NCI-H1930 (cell line): ENCODE measurements around the gene EPHA6.
"Not testable (repeated sequence)": the region's sequence is repeated elsewhere in the genome, so short reads cannot be mapped to it uniquely, and the experiment has no call there.

Experiments used
- DNase-seq, 2 experiments: peaks; one replicate each; lab custom pipeline; 2025; lab: John Stamatoyannopoulos, UW

Gene EPHA6

GRCh38 chr3:97025612-97026011 is 211.2 kb downstream of the EPHA6 start:
- DNase-seq, result not testable (repeated sequence)

DNA sequence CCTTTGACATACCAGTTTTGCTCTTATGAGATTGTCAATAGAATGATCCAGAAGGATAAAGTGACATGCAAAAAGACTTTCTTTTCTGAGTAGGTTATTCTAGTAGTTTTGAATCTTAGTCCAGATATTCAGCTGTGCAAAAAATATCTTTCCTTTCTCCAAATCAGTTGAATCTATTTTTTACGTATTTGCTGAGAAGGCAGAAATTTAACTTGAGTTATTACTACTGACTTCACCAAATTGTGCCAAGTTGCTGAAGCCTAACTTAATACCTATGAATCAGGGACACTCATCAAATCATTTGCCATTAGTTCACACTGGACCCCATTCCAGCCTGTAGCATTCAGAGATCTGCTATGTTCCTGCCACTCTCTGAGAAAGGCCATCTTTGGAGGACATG is 215.6 kb downstream of the EPHA6 start:
- DNase-seq, result no peak

GRCh38 chr3:97037294-97037943 is 223.0 kb downstream of the EPHA6 start:
- DNase-seq, result no peak

DNA sequence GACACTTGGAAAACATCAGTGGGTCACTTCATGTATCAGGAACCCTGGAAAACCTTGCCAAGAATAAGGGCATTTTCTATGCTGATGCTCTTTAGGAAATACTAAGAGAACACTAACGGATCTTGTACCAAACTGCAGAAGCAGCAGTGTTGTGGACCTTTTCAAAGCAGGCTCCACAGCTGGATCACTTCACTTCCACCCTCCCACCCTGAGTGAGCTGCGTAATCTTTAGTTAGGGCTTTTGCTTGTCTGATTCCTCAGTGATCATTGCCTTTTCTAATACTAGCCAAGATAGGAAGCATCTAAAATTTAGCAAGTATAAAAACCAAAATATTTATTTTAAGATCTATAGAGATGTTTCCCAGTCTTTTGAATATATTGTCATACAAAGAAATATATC is 229.0 kb downstream of the EPHA6 start:
- no peak for DNase-seq

DNA sequence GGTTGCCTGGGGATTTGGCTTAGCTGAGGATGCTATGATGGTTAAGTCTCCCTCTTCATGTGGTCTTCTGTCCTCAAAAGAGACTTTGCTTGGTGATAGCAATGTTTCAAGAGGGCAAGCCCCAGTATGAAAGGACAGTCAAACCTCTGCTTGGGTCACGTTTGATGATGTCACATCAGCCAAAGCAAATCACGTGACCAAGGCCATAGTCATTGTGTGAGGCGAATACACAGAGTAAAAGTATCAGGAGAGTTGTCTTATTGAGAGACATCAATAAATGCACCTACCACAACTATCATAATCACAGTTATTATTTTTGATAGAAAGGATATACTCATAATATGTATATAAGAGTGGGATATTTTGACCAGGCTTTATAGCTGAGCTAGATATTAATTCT is 243.0 kb downstream of the EPHA6 start:
- DNase-seq, result no peak

DNA sequence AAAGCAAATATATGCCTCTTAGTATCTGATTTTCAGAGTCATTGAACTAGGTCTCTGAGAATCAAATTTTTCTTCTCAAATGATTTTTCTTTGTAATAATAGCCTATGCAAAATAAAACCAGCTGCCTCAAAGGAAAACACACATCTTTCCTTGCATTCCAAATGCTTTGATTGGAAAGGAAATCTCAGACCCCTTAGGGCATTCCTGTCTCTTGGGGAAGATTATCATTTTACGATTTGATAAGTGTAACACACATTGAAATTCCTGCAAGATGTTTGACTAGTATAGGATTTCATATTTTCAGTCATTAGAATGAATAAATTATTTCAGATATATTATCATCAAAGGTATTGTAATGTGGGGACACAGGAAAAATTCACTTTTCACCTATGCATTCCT is 244.8 kb downstream of the EPHA6 start:
- no peak for DNase-seq

DNA sequence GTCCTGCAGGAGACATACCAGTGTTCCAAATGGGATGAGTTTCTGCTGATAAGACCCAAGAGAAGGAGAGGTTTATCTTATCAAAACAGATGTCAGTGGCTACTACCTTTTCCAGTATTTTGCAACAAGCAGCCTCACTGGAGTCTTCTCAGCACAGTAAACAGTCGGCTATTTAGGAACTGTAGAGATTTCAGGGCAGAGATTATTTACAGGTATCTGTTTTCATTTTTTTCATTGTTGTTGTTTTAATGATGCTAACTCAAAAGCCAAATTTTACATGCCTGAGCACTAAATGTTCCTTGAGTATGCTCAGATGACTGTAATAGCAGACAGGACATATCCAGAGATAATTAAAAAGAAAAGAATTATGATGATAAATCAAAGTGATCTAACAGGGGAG is 252.1 kb downstream of the EPHA6 start:
- no peak for DNase-seq

GRCh38 chr3:97070302-97070701 is 255.9 kb downstream of the EPHA6 start:
- DNase-seq, result no peak

DNA sequence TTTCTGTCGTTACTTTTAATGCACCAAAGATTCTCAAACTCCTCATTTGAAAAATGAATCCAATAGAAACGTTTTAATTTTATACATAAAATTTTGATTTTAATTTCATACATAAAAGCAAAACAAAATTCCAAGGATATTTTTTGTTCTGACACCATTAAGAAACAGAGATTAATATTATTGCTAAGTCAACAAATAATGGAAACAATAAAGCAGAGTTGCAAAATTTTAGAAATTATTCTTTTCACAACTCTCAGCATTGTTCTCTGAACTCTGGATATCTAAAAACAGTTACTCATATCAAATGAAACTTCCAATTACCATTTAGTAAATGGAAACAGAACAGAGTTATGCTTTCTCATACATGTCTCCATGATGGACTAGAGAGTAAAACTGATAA is 260.2 kb downstream of the EPHA6 start:
- DNase-seq, result no peak

- DNase-seq, result no peak
Measured at GRCh38 chr3:97076673-97077072, 262.3 kb downstream of the EPHA6 start.

DNA sequence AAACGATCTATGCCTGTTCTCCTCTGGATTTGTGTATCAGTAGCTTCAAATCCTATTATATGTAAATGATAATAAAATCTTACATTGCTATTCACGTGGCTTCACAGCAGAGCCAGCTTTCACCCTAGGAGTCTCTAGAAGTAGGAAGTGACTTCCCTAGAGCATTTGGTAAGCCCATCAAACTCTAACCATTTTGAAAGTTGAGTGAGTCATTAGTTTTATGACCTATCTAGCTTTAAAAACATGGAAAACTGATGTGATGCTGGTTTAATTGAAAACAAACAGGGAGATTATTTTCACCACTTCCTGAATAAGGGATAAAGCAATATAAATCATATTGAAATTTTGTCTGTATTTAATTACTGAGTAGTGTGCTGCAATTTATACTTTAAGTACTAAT is 275.2 kb downstream of the EPHA6 start:
- no peak for DNase-seq

DNA sequence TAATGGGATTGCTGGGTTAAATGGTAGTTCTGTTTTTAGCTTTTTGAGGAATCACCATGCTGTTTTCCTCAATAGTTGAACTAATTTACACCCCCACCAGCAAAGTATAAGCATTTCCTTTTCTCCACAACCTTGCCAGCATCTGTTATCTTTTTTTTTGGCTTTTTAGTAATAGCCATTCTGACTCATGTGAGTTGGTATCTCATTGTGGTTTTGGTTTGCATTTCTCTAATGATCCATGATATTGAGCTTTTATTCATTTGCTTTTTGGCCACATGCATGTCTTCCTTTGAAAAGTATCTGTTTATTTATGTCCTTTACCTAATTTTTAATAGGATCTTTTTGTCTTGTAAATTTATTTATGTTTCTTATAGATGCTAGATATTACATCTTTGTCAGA is 288.2 kb downstream of the EPHA6 start:
- no peak for DNase-seq

GRCh38 chr3:97105989-97106651 is 291.7 kb downstream of the EPHA6 start:
- no peak for DNase-seq

GRCh38 chr3:97106652-97106989 is 292.2 kb downstream of the EPHA6 start:
- no peak for DNase-seq

GRCh38 chr3:97108136-97108535 is 293.7 kb downstream of the EPHA6 start:
- DNase-seq, result no peak

DNA sequence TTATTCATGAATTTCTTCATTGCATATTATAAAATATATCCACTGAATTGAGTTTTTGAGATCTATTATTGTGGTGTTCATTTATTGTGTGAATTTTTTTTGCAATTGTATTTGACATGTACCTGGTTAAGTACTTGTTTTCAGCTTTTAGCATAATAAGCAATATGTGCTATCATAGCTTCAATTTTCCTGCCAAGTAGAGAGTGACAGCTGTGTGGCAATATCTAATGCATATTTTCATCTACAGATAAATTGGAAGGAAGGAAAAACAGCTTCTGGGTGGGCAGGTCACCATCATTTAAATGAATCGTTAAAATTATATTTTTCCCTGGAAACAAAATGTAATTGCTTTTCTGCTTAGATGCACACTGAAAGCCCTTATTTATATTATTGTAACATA is 296.9 kb downstream of the EPHA6 start:
- DNase-seq, result no peak

- no peak for DNase-seq
Measured at GRCh38 chr3:97121386-97121785, 307.0 kb downstream of the EPHA6 start.

GRCh38 chr3:97125902-97126499 is 311.6 kb downstream of the EPHA6 start:
- DNase-seq, result no peak

DNA sequence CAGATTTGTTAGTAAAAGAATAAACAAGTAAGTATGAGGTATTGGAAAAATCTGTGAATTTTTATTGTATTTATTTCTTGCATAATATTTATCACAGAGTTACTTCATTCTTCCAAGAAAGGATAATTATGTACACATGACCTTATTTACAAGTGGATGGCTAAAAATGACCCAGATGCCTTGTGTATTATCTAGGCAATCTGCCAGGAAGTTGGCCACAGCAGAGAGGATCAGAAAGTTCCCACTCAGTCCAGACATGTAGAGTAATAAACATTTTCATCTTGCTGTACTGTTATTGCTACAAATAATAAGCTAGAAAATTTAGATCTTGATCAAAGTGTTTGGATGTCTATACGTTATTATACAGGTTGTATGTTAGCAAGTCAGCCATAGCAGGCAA is 317.1 kb downstream of the EPHA6 start:
- DNase-seq, result no peak

DNA sequence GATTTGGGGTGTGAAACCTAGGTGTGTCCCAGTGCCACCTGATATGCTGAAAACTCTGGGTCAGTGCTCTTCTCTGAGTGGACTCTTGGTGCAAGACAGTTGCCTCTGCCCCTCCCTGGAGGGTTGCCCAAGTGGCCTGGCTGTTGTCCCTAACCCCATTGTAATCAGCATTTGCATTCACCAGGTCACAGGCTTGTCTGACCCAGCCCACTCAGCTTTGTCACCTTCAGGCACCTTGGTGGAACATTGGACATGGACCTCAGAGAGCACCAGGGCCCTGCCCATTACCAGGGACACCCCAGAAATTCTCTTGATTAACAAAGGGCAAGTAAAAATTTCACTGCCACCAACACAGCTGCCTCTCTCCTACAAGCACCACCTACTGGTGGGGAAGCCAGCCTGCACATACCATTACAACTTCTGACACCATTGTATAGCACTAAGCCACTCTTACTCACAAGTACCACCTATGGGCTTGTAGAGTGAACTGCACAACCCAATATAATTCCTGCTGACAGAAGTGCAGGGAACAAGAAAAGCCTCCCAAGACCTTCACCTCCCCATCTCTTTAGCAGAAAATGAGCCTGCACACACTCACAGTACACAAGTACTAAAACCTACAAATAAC is 324.6 kb downstream of the EPHA6 start:
- no peak for DNase-seq

- no peak for DNase-seq
Measured at GRCh38 chr3:97148931-97149330, 334.5 kb downstream of the EPHA6 start.

GRCh38 chr3:97161169-97161568 is 346.8 kb downstream of the EPHA6 start:
- DNase-seq, result no peak

GRCh38 chr3:97177242-97177641 is 362.8 kb downstream of the EPHA6 start:
- DNase-seq, result no peak
